Measurements from ENCODE around the gene TAF9B. TPM values are rescaled to one million over a fixed set of nuclear protein-coding genes. Genes with fewer than 3 reads are reported as not detected.
A peak's percentile ranks its signal among the peaks of the same experiment; 100 is the strongest.
"Not testable (repeated sequence)": the region's sequence is repeated elsewhere in the genome, so short reads cannot be mapped to it uniquely, and the experiment has no call there.

TAF9B gene
- total RNA-seq, 1 donor from 2014 or later, result 44.4 TPM

- TF ChIP-seq, protein P1, sequence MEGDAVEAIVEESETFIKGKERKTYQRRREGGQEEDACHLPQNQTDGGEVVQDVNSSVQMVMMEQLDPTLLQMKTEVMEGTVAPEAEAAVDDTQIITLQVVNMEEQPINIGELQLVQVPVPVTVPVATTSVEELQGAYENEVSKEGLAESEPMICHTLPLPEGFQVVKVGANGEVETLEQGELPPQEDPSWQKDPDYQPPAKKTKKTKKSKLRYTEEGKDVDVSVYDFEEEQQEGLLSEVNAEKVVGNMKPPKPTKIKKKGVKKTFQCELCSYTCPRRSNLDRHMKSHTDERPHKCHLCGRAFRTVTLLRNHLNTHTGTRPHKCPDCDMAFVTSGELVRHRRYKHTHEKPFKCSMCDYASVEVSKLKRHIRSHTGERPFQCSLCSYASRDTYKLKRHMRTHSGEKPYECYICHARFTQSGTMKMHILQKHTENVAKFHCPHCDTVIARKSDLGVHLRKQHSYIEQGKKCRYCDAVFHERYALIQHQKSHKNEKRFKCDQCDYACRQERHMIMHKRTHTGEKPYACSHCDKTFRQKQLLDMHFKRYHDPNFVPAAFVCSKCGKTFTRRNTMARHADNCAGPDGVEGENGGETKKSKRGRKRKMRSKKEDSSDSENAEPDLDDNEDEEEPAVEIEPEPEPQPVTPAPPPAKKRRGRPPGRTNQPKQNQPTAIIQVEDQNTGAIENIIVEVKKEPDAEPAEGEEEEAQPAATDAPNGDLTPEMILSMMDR (conservative IDR thresholded peaks at IDR 0.05), result no peak
- peak overlapping the region; percentile 94 for H3K4me3 Mint-ChIP-seq
Measured at GRCh38 chrX:78103001-78103622, 36.3 kb downstream of the TAF9B start.

DNA sequence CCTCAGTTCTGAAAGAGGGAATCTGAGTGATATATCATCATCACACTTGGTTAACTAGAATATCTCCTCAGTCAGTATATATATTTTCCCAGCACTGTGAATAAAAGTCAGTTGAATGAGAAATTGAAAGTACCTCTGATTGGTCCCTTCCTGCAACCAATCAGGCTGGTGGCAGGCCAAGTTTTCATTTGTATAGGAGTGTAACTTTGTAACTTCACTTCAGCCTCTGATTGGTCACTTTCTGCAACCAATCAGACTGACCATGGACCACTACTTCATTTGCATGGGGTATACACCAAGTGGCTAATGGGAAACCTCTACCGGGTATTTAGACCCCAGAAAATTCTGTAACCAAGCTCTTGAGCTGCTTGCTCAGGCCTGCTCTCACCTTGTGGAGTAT is 37.4 kb downstream of the TAF9B start:
- Mint-ChIP-seq H3K9me3 (peaks cover 12% of the 10 kb centered on the region), H3K4me1 (peaks cover 21% of the 10 kb centered on the region), H3K27me3 (ENCODE audit: low read depth) (peaks cover 4% of the 10 kb centered on the region), H3K36me3 (ENCODE audit: low read depth) (peaks cover 3% of the 10 kb centered on the region), H3K4me3 (no peak overlapping the region), H3K27ac (ENCODE audit: unreplicated experiment) (no peak overlapping the region)
- TF ChIP-seq, protein P1 (conservative IDR thresholded peaks at IDR 0.05), result no peak
- DNase-seq (ENCODE audit: low read depth, low spot score), result no peak

More at GRCh38 chrX:78103001-78103622, 36.3 kb downstream of the TAF9B start:
- H3K27me3 Mint-ChIP-seq (ENCODE audit: low read depth), result no peaks in the 10 kb centered on the region
- no peak overlapping the region for H3K27ac Mint-ChIP-seq (ENCODE audit: unreplicated experiment)
- peaks cover 5% of the 10 kb centered on the region for H3K36me3 Mint-ChIP-seq (ENCODE audit: low read depth)
- DNase-seq (ENCODE audit: low read depth, low spot score), result no peak
- H3K4me1 Mint-ChIP-seq, result peaks cover 25% of the 10 kb centered on the region
- H3K9me3 Mint-ChIP-seq, result peaks cover 7% of the 10 kb centered on the region

GRCh38 chrX:78098108-78098507 is 41.3 kb downstream of the TAF9B start:
- Mint-ChIP-seq H3K27me3 (ENCODE audit: low read depth) (peaks cover 10% of the 10 kb centered on the region), H3K36me3 (ENCODE audit: low read depth) (peaks cover 3% of the 10 kb centered on the region), H3K9me3 (peaks cover 12% of the 10 kb centered on the region), H3K4me1 (no peaks in the 10 kb centered on the region), H3K4me3 (no peak overlapping the region), H3K27ac (ENCODE audit: unreplicated experiment) (no peak overlapping the region)
- DNase-seq (ENCODE audit: low read depth, low spot score), result no peak
- TF ChIP-seq, protein P1 (conservative IDR thresholded peaks at IDR 0.05), result no peak

- Mint-ChIP-seq H3K27ac (ENCODE audit: unreplicated experiment) (no peak overlapping the region), H3K27me3 (ENCODE audit: low read depth) (peaks cover 6% of the 10 kb centered on the region)
Measured at GRCh38 chrX:78092296-78092695, 47.2 kb downstream of the TAF9B start.

DNA sequence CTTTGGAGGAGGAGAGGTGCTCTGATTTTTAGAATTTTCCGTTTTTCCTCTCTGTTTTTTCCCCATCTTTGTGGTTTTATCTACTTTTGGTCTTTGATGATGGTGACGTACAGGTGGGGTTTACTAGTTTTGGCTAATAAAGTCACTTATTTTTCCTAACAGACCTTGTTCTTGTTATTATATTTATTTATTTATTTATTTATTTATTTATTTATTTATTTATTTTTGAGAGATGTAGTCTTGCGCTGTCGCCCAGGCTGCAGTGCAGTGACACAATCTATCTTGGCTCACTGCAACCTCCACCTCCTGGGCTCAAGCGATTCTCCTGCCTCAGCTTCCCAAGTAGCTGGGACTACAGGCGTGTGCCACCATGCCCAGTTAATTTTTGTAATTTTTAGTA is 58.0 kb downstream of the TAF9B start:
- H3K27ac Mint-ChIP-seq (ENCODE audit: unreplicated experiment), result not testable (repeated sequence)

More at GRCh38 chrX:78092296-78092695, 47.2 kb downstream of the TAF9B start:
- TF ChIP-seq, protein P1 (conservative IDR thresholded peaks at IDR 0.05), result peak; percentile 41
- Mint-ChIP-seq H3K4me1 (no peaks in the 10 kb centered on the region), H3K36me3 (ENCODE audit: low read depth) (no peaks in the 10 kb centered on the region), H3K4me3 (no peak overlapping the region), H3K9me3 (peaks cover 7% of the 10 kb centered on the region)
- DNase-seq (ENCODE audit: low read depth, low spot score), result no peak

More for the DNA sequence above, 58.0 kb downstream of the TAF9B start:
- H3K27me3 Mint-ChIP-seq (ENCODE audit: low read depth); H3K9me3 Mint-ChIP-seq; DNase-seq (ENCODE audit: low read depth, low spot score); H3K36me3 Mint-ChIP-seq (ENCODE audit: low read depth); H3K4me1 Mint-ChIP-seq; H3K4me3 Mint-ChIP-seq: not testable (repeated sequence)

Other genes with a start within 250 kb of the TAF9B start
- gene MAGT1, start 244.2 kb downstream of the TAF9B start, total RNA-seq, result 41.0 and 45.1 TPM in 2 replicates
- gene COX7B, start 240.2 kb downstream of the TAF9B start, total RNA-seq, result 219 and 220 TPM in 2 replicates
- 9.3 and 9.7 TPM in 2 replicates for gene ATP7A, start 229.0 kb downstream of the TAF9B start, total RNA-seq
- gene PGAM4, start 170.0 kb downstream of the TAF9B start, total RNA-seq, result not detected in 2 replicates
- gene PGK1, start 35.4 kb downstream of the TAF9B start, total RNA-seq, result 219 and 236 TPM in 2 replicates
- not detected in 2 replicates for gene CYSLTR1, start 188.0 kb upstream of the TAF9B start, total RNA-seq

Data from neural crest cell (in vitro differentiated cells).